GM19452 (cell line): ENCODE data around the gene PAXIP1.
"Not testable (repeated sequence)": the region's sequence is repeated elsewhere in the genome, so short reads cannot be mapped to it uniquely, and the experiment has no call there.

ENCODE experiments used
- ATAC-seq: cut with Tn5 transposase; IDR thresholded peaks from one replicate; pipeline ENCODE4 v1.9.1; 2021; ENCODE audit not compliant: unreplicated experiment

Gene PAXIP1

GRCh38 chr7:155003092-155003375 lies at the start of gene PAXIP1:
TSS of gene PAXIP1 (minus strand) at chr7:155003124. CDS start at chr7:155002929, 195 bp downstream.
- peak; percentile 65 for ATAC-seq

- no peak for ATAC-seq
Observed at GRCh38 chr7:155051355-155051754, 48.4 kb upstream of the PAXIP1 start.

GRCh38 chr7:155048006-155048405 lies 45.1 kb upstream of the PAXIP1 start:
- no peak for ATAC-seq

GRCh38 chr7:155043756-155044155 lies 40.8 kb upstream of the PAXIP1 start:
- ATAC-seq, result no peak

GRCh38 chr7:155038335-155038734 lies 35.4 kb upstream of the PAXIP1 start:
- no peak for ATAC-seq

- not testable (repeated sequence) for ATAC-seq
Observed at GRCh38 chr7:155034495-155034894, 31.6 kb upstream of the PAXIP1 start.

- no peak for ATAC-seq
Observed at GRCh38 chr7:155032978-155033377, 30.1 kb upstream of the PAXIP1 start.

GRCh38 chr7:155027879-155028278 lies 25.0 kb upstream of the PAXIP1 start:
- no peak for ATAC-seq

GRCh38 chr7:155021699-155022145 lies 18.8 kb upstream of the PAXIP1 start:
- ATAC-seq, result no peak

- no peak for ATAC-seq
Observed at GRCh38 chr7:155020996-155021395, 18.1 kb upstream of the PAXIP1 start.

- ATAC-seq, result no peak
Observed at GRCh38 chr7:155017834-155018233, 14.9 kb upstream of the PAXIP1 start.

- ATAC-seq, result no peak
Observed at GRCh38 chr7:155011086-155011485, 8.2 kb upstream of the PAXIP1 start.

- ATAC-seq, result no peak
Observed at GRCh38 chr7:155009570-155010157, 6.7 kb upstream of the PAXIP1 start.

- ATAC-seq, result no peak
Observed at GRCh38 chr7:155007947-155008346, 5.0 kb upstream of the PAXIP1 start.

GRCh38 chr7:155003376-155004214 lies 671 bp upstream of the PAXIP1 start:
- peak; percentile 66 for ATAC-seq

GRCh38 chr7:155002411-155003091 lies 373 bp downstream of the PAXIP1 start:
- peak; percentile 40 for ATAC-seq

- peak; percentile 14 for ATAC-seq
Observed at GRCh38 chr7:155001756-155002410, 1.0 kb downstream of the PAXIP1 start.

- no peak for ATAC-seq
Observed at GRCh38 chr7:155000795-155001194, 2.1 kb downstream of the PAXIP1 start.

- no peak for ATAC-seq
Observed at GRCh38 chr7:154998481-154998880, 4.4 kb downstream of the PAXIP1 start.

- no peak for ATAC-seq
Observed at GRCh38 chr7:154997840-154998370, 5.0 kb downstream of the PAXIP1 start.

- no peak for ATAC-seq
Observed at GRCh38 chr7:154996756-154997155, 6.2 kb downstream of the PAXIP1 start.
